Measurements from ENCODE around the gene USP49. TPM values are rescaled to one million over a fixed set of nuclear protein-coding genes. Genes with fewer than 3 reads are reported as not detected.

Gene USP49
- total RNA-seq, 2 experiments from 2014 or later = 1.3 TPM

- ChIA-PET CTCF (interaction anchor here (0.7 to 2.7 kb wide), 5 partner anchors 25 to 109 kb away, joined by 3 to 24 read pairs (median 3); partner anchors contain the start of genes BYSL, MED20 and TOMM6), POLR2A (interaction anchor here (0.9 to 2.2 kb wide), 7 partner anchors 25 to 163 kb away, joined by 3 to 12 read pairs (median 5); partner anchors contain the start of genes BYSL, MED20 and TOMM6)
- Histone ChIP-seq H3K27me3 (ENCODE audit: control insufficient read depth in 1 of 2, insufficient read depth in 2 of 2, low read length in 2 of 2) (no peaks in the 10 kb centered on the region), H3K4me3 (ENCODE audit: low read length) (peak overlapping the region; percentile 84), H3K27ac (ENCODE audit: low read depth in 1 of 2, low read length in 2 of 2) (peak overlapping the region in 1 of 2 donors; percentile 80), H3K4me1 (ENCODE audit: insufficient read depth, low read length) (peaks cover 21% of the 10 kb centered on the region), H3K36me3 (ENCODE audit: insufficient read depth, low read length) (no peaks in the 10 kb centered on the region), H3K9me3 (ENCODE audit: control insufficient read depth in 1 of 2, insufficient read depth in 1 of 2, low read length in 2 of 2) (no peaks in the 10 kb centered on the region)
- H3K9me3 Mint-ChIP-seq = no peaks in the 10 kb centered on the region
- H3K4me1 Mint-ChIP-seq (ENCODE audit: low read depth) = peaks cover 12% of the 10 kb centered on the region
- DNase-seq (no peak), ATAC-seq (ENCODE audit: poor library complexity) (no peak)
- H3K27me3 Mint-ChIP-seq = no peaks in the 10 kb centered on the region
- peak overlapping the region; percentile 69 for H3K4me3 Mint-ChIP-seq
- no peak overlapping the region for H3K27ac Mint-ChIP-seq
- TF ChIP-seq CTCF (IDR thresholded peaks at IDR 0.05) = no peak
- intact Hi-C loops (cut with DNase I, micrococcal nuclease) = loop anchor here (5.0 to 10.0 kb wide), 2 partner anchors 41 to 1159 kb away; partner anchors contain the start of genes CUL7 (in 1 of the 2), KLC4 (in 1 of the 2) and MRPL2 (in 1 of the 2)
- no peaks in the 10 kb centered on the region for H3K36me3 Mint-ChIP-seq (ENCODE audit: low read depth)
Observed at GRCh38 chr6:41896281-41896680, 1.1 kb upstream of the USP49 start.

DNA sequence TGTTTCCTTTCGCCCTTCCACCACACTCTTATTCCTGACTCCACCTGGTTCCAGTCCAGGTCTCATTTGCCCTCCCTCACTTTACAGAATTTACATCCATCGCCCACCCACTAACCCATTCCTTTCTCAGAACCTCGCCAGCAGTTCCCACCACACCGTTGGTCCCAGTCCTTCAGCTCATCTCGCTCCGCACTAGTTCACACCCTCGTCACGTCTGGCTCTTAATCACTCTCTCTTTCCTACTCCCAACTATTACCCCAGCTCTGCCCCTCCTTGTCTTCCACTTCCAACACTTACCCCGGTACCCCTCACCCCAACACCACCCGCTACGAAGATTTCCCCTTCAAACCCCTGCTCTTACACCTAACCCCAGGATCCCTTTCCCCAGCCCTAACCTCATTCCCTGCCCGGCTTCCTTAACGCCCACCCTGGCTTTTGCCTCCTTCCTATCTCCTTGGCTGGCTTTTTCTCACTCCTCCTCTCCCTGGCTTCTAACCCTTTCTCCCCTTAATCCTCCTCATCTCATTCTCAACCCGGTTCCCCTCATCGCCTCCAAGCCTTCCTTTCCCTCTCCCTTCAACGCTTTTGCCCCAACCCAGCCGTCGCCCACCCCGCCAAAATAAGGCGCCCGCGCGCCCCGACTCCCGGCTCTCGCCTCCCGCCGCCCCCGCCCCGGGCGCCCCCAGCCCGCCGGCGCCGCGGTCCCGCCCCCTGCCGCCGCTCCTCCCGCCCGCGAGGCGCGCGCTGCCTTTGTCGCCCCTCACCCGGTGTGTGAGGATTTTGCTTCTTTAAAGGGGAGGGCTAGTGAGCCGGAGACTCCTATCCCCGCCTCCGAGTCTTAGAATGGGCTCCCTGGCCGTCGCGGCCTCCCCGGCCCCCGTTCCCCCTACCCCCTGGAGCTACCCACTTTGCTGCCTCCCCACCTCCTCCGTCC, 542 bp downstream of the USP49 start:
- ChIA-PET CTCF (interaction anchor here (0.9 to 2.7 kb wide), 4 partner anchors 26 to 150 kb away, joined by 3 to 24 read pairs (median 6); partner anchors contain the start of genes BYSL, MED20 and TOMM6), POLR2A (interaction anchor here (0.9 to 2.2 kb wide), 7 partner anchors 26 to 156 kb away, joined by 3 to 12 read pairs (median 5); partner anchors contain the start of genes BYSL, MED20, TAF8 and TOMM6)
- ATAC-seq (ENCODE audit: poor library complexity) (peak; percentile 63), DNase-seq (peak in 3 of 14 experiments; percentile 9 to 25 (median 20))
- Histone ChIP-seq H3K27ac (ENCODE audit: low read depth in 1 of 2, low read length in 2 of 2) (no peak overlapping the region), H3K27me3 (ENCODE audit: control insufficient read depth in 1 of 2, insufficient read depth in 2 of 2, low read length in 2 of 2) (no peaks in the 10 kb centered on the region), H3K4me1 (ENCODE audit: insufficient read depth, low read length) (peaks cover 21% of the 10 kb centered on the region), H3K9me3 (ENCODE audit: control insufficient read depth in 1 of 2, insufficient read depth in 1 of 2, low read length in 2 of 2) (no peaks in the 10 kb centered on the region), H3K36me3 (ENCODE audit: insufficient read depth, low read length) (no peaks in the 10 kb centered on the region), H3K4me3 (ENCODE audit: low read length) (peak overlapping the region; percentile 84)
- Mint-ChIP-seq H3K4me3 (no peak overlapping the region), H3K27me3 (no peaks in the 10 kb centered on the region), H3K27ac (no peak overlapping the region), H3K4me1 (ENCODE audit: low read depth) (peaks cover 12% of the 10 kb centered on the region), H3K9me3 (no peaks in the 10 kb centered on the region), H3K36me3 (ENCODE audit: low read depth) (no peaks in the 10 kb centered on the region)
- TF ChIP-seq CTCF (IDR thresholded peaks at IDR 0.05) = no peak
- intact Hi-C loops (cut with DNase I, micrococcal nuclease) = loop anchor here (1.0 to 10.0 kb wide), 7 partner anchors 27 to 1160 kb away; partner anchors contain the start of genes BYSL (in 2 of the 2), MED20 (in 2 of the 2), CUL7 (in 1 of the 2) and KLC4 (in 1 of the 2)

- ChIA-PET CTCF (interaction anchor here (1.1 to 2.3 kb wide), 2 partner anchors 105 to 151 kb away, joined by 5 to 6 read pairs; partner anchors contain the start of gene TOMM6), POLR2A (interaction anchor here (0.6 to 1.3 kb wide), 2 partner anchors 28 to 154 kb away, joined by 4 to 5 read pairs; partner anchors contain the start of genes BYSL and MED20)
- peaks cover 21% of the 10 kb centered on the region for H3K4me1 ChIP-seq (ENCODE audit: insufficient read depth, low read length)
- no peaks in the 10 kb centered on the region for H3K9me3 ChIP-seq (ENCODE audit: control insufficient read depth in 1 of 2, insufficient read depth in 1 of 2, low read length in 2 of 2)
- Mint-ChIP-seq H3K9me3 (no peaks in the 10 kb centered on the region), H3K4me1 (ENCODE audit: low read depth) (peaks cover 12% of the 10 kb centered on the region), H3K36me3 (ENCODE audit: low read depth) (no peaks in the 10 kb centered on the region), H3K27me3 (no peaks in the 10 kb centered on the region), H3K27ac (no peak overlapping the region), H3K4me3 (no peak overlapping the region)
- no peak overlapping the region for H3K27ac ChIP-seq (ENCODE audit: low read depth in 1 of 2, low read length in 2 of 2)
- intact Hi-C loops (cut with DNase I, micrococcal nuclease) = loop anchor here in 1 of 2 experiments (10.0 kb wide), 1 partner anchor 1162 kb away; the partner anchor contains the start of genes CUL7, KLC4 and MRPL2
- no peak overlapping the region for H3K4me3 ChIP-seq (ENCODE audit: low read length)
- no peaks in the 10 kb centered on the region for H3K27me3 ChIP-seq (ENCODE audit: control insufficient read depth in 1 of 2, insufficient read depth in 2 of 2, low read length in 2 of 2)
- no peaks in the 10 kb centered on the region for H3K36me3 ChIP-seq (ENCODE audit: insufficient read depth, low read length)
- DNase-seq (no peak), ATAC-seq (ENCODE audit: poor library complexity) (no peak)
- TF ChIP-seq CTCF (IDR thresholded peaks at IDR 0.05) = no peak
Observed at GRCh38 chr6:41892921-41893564, 2.1 kb downstream of the USP49 start.

Measured in CD4-positive, alpha-beta T cell (primary cell).